ENCODE measurements around the gene PSD4. TPM values are rescaled to one million over a fixed set of nuclear protein-coding genes. Genes with fewer than 3 reads are reported as not detected.

Gene PSD4
- total and polyA plus RNA-seq, 2 of the 4 experiments (the other 2 are of a cell fraction) = 0.36 to 0.70 TPM

GRCh38 chr2:113221846-113222245, 48.1 kb downstream of the PSD4 start:
- Histone ChIP-seq H2BK5ac (ENCODE audit: low read depth, low read length, poor library complexity, severe bottlenecking) (no peak overlapping the region), H3K23ac (ENCODE audit: low read depth, low read length) (no peak overlapping the region), H3K27ac (ENCODE audit: insufficient read depth, low read length) (no peak overlapping the region), H3K9me3 (ENCODE audit: control insufficient read depth, insufficient read depth, low read length) (no peaks in the 10 kb centered on the region), H2AK5ac (ENCODE audit: low read depth, low read length) (no peak overlapping the region), H3K4me2 (ENCODE audit: low read depth, low read length) (no peak overlapping the region), H2AFZ (replicated peaks; ENCODE audit: low read length, poor library complexity) (no peak overlapping the region), H2AK9ac (replicated peaks; ENCODE audit: low read depth, low read length, poor library complexity) (no peak overlapping the region), H3K4ac (ENCODE audit: low read depth, low read length) (no peak overlapping the region), H2BK120ac (ENCODE audit: low read depth, low read length) (no peak overlapping the region), H2BK15ac (ENCODE audit: low read depth, low read length) (no peak overlapping the region), H3K18ac (ENCODE audit: low read depth, low read length) (no peak overlapping the region), H3K27me3 (ENCODE audit: control insufficient read depth, insufficient read depth, low read length) (peaks cover 9% of the 10 kb centered on the region), H4K8ac (ENCODE audit: low read depth in 2 of 2, low read length in 2 of 2) (no peak overlapping the region), H3K9ac (ENCODE audit: low read depth, low read length) (no peak overlapping the region), H4K91ac (ENCODE audit: insufficient read depth, low read depth, low read length) (no peak overlapping the region), H3K56ac (ENCODE audit: extremely low read depth, insufficient read depth, low read length) (no peak overlapping the region), H3K9me1 (ENCODE audit: insufficient read depth, low read length) (no peaks in the 10 kb centered on the region), H3K14ac (replicated peaks; ENCODE audit: low read depth, low read length) (no peak overlapping the region), H3K4me1 (ENCODE audit: control insufficient read depth, insufficient read depth, low read length) (0 out of 2 replicates have a peak, but pooled peaks cover 2% of the 10 kb centered on the region), H4K5ac (ENCODE audit: low read depth, low read length) (no peak overlapping the region), H4K20me1 (ENCODE audit: insufficient read depth, low read length) (no peaks in the 10 kb centered on the region), H3K4me3 (ENCODE audit: insufficient read depth, low read depth, low read length) (no peak overlapping the region), H3K79me1 (ENCODE audit: low read depth in 1 of 2, low read length in 2 of 2) (no peaks in the 10 kb centered on the region), H2BK20ac (ENCODE audit: low read depth, low read length) (no peak overlapping the region), H3K36me3 (ENCODE audit: control insufficient read depth, insufficient read depth, low read length) (no peaks in the 10 kb centered on the region)
- no TSS peak for BruUV-seq (replicated peaks)
- TF ChIP-seq RCOR1 (IDR thresholded peaks at IDR 0.05; ENCODE audit: insufficient replicate concordance, low read length) = no peak
- no peak for TF ChIP-seq MAFK (IDR thresholded peaks at IDR 0.05; ENCODE audit: low read depth, low read length)
- no peak for TF ChIP-seq MAZ (IDR thresholded peaks at IDR 0.05; ENCODE audit: borderline replicate concordance, low read depth, low read length)
- TF ChIP-seq BHLHE40 (IDR thresholded peaks at IDR 0.05; ENCODE audit: low read depth, low read length) = no peak
- TF ChIP-seq POLR2A (IDR thresholded peaks at IDR 0.05; ENCODE audit: low read depth, low read length) = no peak
- TF ChIP-seq CTCF (conservative IDR thresholded peaks at IDR 0.05; ENCODE audit: low read depth, low read length) = no peak
- TF ChIP-seq USF2 (IDR thresholded peaks at IDR 0.05; ENCODE audit: low read depth, low read length) = no peak
- TF ChIP-seq CHD1 (IDR thresholded peaks at IDR 0.05; ENCODE audit: low read depth, low read length) = no peak
- TF ChIP-seq ELK1 (IDR thresholded peaks at IDR 0.05; ENCODE audit: borderline replicate concordance, low read depth, low read length) = no peak
- TF ChIP-seq MXI1 (IDR thresholded peaks at IDR 0.05; ENCODE audit: borderline replicate concordance, low read depth, low read length) = no peak
- TF ChIP-seq RAD21 (IDR thresholded peaks at IDR 0.05; ENCODE audit: low read length) = no peak
- no peak for TF ChIP-seq RFX5 (IDR thresholded peaks at IDR 0.05; ENCODE audit: low read depth, low read length)
- no peak for TF ChIP-seq CEBPB (IDR thresholded peaks at IDR 0.05; ENCODE audit: low read depth, low read length)
- no peak for TF ChIP-seq SMC3 (IDR thresholded peaks at IDR 0.05; ENCODE audit: low read depth, low read length)
- TF ChIP-seq FOS (IDR thresholded peaks at IDR 0.05; ENCODE audit: low read depth, low read length) = no peak
- no peak for TF ChIP-seq NFE2L2 (IDR thresholded peaks at IDR 0.05; ENCODE audit: low read depth, low read length)
- no peak for ATAC-seq (ENCODE audit: low read depth)
- ChIA-PET CTCF (interaction anchor here (1.2 kb wide), 1 partner anchor 18 kb away, joined by 4 read pairs; no protein-coding TSS in a partner anchor), POLR2A (ENCODE audit: unreplicated experiment) (no interaction called here)
- no peak for DNase-seq
- in situ Hi-C loops (cut with MboI; ENCODE audit: low sequenced_read_pairs) = no loop called here
- dilution Hi-C loops (cut with HindIII; ENCODE audit: low sequenced_read_pairs, unreplicated experiment) = no loop called here
- intact Hi-C loops (cut with micrococcal nuclease) = no loop called here
- no CpG with 5 or more reads among the region's 6 CpGs for WGBS, 2 experiments (ENCODE audit: extremely low coverage in 2 of 2, insufficient read length in 1 of 2)
